22Rv1 (cell line): ENCODE data around the gene EIF4EBP2.

ENCODE experiments used
- H3K27ac ChIP-seq: fragments of 450-650 bp; 2 replicates; pipeline ENCODE4 v1.5.1; 2017
- CTCF ChIP-seq: fragments of 450-650 bp; IDR thresholded peaks from 2 replicates; pipeline ENCODE4 v1.5.1; 2017; ENCODE audit warnings: mild to moderate bottlenecking
- ZFX ChIP-seq: fragments of 450-650 bp; IDR thresholded peaks from 2 replicates; pipeline ENCODE4 v1.6.1; 2017; ENCODE audit warnings: antibody characterized with exemption, borderline replicate concordance

Gene EIF4EBP2

GRCh38 chr10:70379581-70380176 is 24.3 kb upstream of the EIF4EBP2 start:
- H3K27ac ChIP-seq = no peak overlapping the region
- TF ChIP-seq CTCF (peak; percentile 62), ZFX (no peak)

DNA sequence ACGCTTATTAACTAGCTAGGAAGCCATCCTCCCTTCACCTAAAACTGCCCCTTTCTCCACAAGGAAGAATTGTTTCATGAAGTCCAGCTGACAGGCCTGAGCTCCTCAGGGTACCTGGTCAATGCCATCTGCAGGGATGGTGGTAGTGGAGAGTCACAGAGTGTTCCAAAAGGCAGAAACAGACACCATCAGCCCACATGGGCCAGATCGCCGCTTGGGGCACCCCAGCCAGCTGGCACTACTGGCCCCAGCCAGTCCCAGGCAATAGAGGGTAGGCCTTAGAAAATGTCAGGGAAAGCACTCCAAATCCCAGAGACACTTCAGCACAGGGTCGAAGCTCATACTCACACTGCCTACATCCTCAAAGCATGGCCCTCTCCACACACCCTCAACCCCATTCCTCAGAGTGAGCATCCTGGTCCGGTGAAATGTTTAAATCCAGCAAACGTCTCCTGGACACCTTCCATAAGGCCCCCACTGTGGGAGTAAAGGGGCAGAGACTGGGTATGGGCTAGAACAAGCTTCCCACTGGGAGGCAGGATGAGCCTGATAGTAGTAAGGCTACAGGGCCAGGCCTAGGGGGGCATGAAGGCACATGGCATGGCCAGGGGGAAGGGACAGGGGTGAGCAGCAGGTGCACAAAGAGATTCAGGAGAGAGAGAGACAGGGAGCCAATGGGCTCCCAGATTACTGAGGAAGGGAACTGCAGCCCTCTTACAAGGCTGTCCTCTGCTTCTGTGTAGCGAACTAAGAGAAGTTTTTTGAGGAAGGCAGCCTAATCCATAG is 23.4 kb upstream of the EIF4EBP2 start:
- no peak overlapping the region for H3K27ac ChIP-seq

GRCh38 chr10:70381471-70382421 is 22.2 kb upstream of the EIF4EBP2 start:
- H3K27ac ChIP-seq = peak overlapping the region; percentile 67
- TF ChIP-seq ZFX (no peak), CTCF (no peak)

More for the DNA sequence above, 23.4 kb upstream of the EIF4EBP2 start:
- TF ChIP-seq ZFX (no peak), CTCF (no peak)

- H3K27ac ChIP-seq = no peak overlapping the region
- TF ChIP-seq CTCF (no peak), ZFX (no peak)
Measured at GRCh38 chr10:70391654-70392053, 12.3 kb upstream of the EIF4EBP2 start.

DNA sequence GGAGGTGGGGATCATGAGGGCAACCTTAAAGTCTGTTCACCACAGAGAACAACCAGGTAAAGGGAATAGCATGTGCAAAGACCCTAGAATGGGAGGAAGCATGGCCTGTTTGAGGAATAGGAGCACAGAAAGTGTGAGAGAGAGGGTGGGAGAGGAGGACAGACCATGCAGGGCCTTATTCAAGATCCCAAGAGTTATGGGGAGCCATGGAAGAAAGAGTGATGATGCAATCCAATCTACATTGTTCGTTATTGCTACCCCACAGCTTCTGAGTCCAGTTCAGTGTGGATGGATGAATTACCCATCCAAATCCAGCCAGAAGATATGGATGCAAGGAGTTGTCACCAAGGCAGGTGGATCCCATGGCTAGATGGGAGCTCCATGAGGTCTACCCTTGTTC is 7.8 kb upstream of the EIF4EBP2 start:
- no peak for TF ChIP-seq ZFX
- no peak for TF ChIP-seq CTCF

GRCh38 chr10:70399177-70399576 is 4.8 kb upstream of the EIF4EBP2 start:
- TF ChIP-seq ZFX (no peak), CTCF (no peak)
- no peak overlapping the region for H3K27ac ChIP-seq

More for the DNA sequence above, 7.8 kb upstream of the EIF4EBP2 start:
- no peak overlapping the region for H3K27ac ChIP-seq
